Measurements from ENCODE around the gene ASB7. TPM values are rescaled to one million over a fixed set of nuclear protein-coding genes. Genes with fewer than 3 reads are reported as not detected.
A peak's percentile ranks its signal among the peaks of the same experiment; 100 is the strongest.
"Not testable (repeated sequence)": the region's sequence is repeated elsewhere in the genome, so short reads cannot be mapped to it uniquely, and the experiment has no call there.

Gene ASB7
- total RNA-seq, 4 donors from 2014 or later = 11.4 to 12.7 (median 12.1) TPM

- Histone ChIP-seq H3K4me1 (peaks cover 0 to 16% (median 0%) of the 10 kb centered on the region in 4 donors), H3K9me3 (peaks cover 0 to 6% (median 0%) of the 10 kb centered on the region in 4 donors), H3K4me3 (no peak overlapping the region), H3K27me3 (no peaks in the 10 kb centered on the region), H3K27ac (no peak overlapping the region), H3K36me3 (no peaks in the 10 kb centered on the region)
- TF ChIP-seq POLR2A (IDR thresholded peaks at IDR 0.05) (no peak), EP300 (IDR thresholded peaks at IDR 0.05) (no peak), CTCF (IDR thresholded peaks at IDR 0.05) (no peak)
- DNase-seq (ENCODE audit: low spot score in 2 of 2) = no peak
- 76% methylated on average over 8 of the region's 8 CpGs for WGBS, 2 donors
Measured at GRCh38 chr15:100670505-100671021, 68.2 kb downstream of the ASB7 start.

DNA sequence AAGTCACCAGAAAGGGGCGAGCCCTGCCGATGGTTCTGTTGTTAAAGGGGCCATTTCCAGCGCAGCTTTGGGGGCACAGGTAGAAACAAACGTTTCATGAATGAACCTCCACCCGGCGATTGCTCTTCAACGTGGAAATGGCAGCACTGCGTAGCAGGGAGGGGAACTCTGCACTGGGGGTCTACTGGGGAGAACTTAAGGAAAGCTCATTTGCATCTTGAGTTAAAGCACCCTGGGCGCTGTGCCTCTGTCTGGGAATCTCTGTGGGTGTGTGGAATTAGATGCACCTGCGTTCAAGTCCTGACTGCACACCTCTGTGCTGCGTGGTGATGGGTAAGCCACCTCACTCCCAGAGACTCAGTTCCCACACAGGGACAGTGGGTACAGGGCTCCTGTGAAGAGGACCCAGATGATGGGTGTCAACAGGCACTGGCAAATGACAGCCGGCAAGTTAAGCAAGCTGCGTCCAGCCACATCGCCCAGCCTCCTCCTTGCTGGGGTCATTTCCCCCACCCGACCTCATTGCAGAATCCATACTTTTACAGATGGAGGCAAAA is 68.8 kb downstream of the ASB7 start:
- DNase-seq (ENCODE audit: low spot score in 2 of 2) = no peak
- Histone ChIP-seq H3K4me1 (peaks cover 0 to 16% (median 0%) of the 10 kb centered on the region in 4 donors), H3K27me3 (no peaks in the 10 kb centered on the region), H3K4me3 (no peak overlapping the region), H3K36me3 (no peaks in the 10 kb centered on the region), H3K27ac (no peak overlapping the region), H3K9me3 (peaks cover 0 to 6% (median 0%) of the 10 kb centered on the region in 4 donors)
- no peak for TF ChIP-seq CTCF (IDR thresholded peaks at IDR 0.05)
- TF ChIP-seq POLR2A (IDR thresholded peaks at IDR 0.05) = no peak
- TF ChIP-seq EP300 (IDR thresholded peaks at IDR 0.05) = no peak
- 85 to 89% methylated on average over 13 to 15 of the region's 15 CpGs for WGBS, 2 donors

- Histone ChIP-seq H3K4me1 (peaks cover 0 to 16% (median 0%) of the 10 kb centered on the region in 4 donors), H3K27me3 (no peaks in the 10 kb centered on the region), H3K9me3 (peaks cover 0 to 6% (median 0%) of the 10 kb centered on the region in 4 donors), H3K4me3 (peak overlapping the region in 1 of 4 donors; percentile 10), H3K36me3 (no peaks in the 10 kb centered on the region), H3K27ac (peak overlapping the region in 2 of 4 donors; percentile 22 to 58)
- TF ChIP-seq CTCF (IDR thresholded peaks at IDR 0.05) = peak; percentile 45 to 72 (median 63)
- no peak for TF ChIP-seq EP300 (IDR thresholded peaks at IDR 0.05)
- WGBS, 2 donors = 32 to 47% methylated on average over 13 of the region's 13 CpGs
- DNase-seq (ENCODE audit: low spot score in 2 of 2) = no peak
Measured at GRCh38 chr15:100671858-100672543, 69.6 kb downstream of the ASB7 start.

DNA sequence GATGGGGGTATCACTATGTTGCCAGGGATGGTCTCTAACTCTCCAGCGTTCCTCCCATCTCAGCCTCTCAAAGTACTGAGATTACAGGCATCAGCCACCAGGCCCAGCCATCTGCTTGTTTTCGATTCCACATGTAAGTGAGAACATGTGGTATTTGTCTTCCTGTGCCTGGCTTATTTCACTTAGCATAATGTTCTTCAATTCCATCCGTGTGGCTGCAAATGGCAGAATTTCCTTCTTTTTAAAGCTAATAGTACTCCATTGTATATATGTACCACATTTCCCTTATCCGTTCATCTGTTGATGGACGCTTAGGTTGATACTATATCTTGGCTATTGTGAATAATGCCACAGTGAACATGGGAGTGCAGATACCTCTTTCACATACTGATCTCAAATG is 70.6 kb downstream of the ASB7 start:
- Histone ChIP-seq H3K27ac (no peak overlapping the region), H3K9me3 (peaks cover 0 to 6% (median 0%) of the 10 kb centered on the region in 4 donors), H3K4me3 (no peak overlapping the region), H3K27me3 (no peaks in the 10 kb centered on the region), H3K4me1 (peaks cover 0 to 16% (median 0%) of the 10 kb centered on the region in 4 donors), H3K36me3 (no peaks in the 10 kb centered on the region)
- TF ChIP-seq EP300 (IDR thresholded peaks at IDR 0.05) = no peak
- TF ChIP-seq CTCF (IDR thresholded peaks at IDR 0.05) = no peak
- no peak for TF ChIP-seq POLR2A (IDR thresholded peaks at IDR 0.05)
- 76 to 83% methylated on average over 5 of the region's 5 CpGs for WGBS, 2 donors
- DNase-seq (ENCODE audit: low spot score in 2 of 2) = no peak

DNA sequence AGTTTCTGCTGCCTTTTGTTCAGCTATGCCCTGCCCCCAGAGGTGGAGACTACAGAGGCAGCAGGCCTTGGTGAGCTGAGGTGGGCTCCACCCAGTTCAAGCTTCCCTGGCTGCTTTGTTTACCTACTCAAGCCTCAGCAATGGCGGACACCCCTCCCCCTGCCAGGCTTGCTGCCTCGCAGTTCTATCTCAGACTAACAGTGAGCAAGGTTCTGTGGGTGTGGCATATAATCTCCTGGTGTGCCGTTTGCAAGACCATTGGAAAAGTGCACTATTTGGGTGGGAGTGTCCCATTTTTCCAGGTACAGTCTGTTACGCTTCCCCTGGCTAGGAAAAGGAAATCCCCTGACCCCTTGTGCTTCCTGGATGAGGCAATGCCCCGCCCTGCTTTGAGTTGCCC is 76.8 kb downstream of the ASB7 start:
- not testable (repeated sequence) for H3K4me3 ChIP-seq; DNase-seq (ENCODE audit: low spot score in 2 of 2); H3K27ac ChIP-seq

More for the DNA sequence above, 76.8 kb downstream of the ASB7 start:
- not testable (repeated sequence) for H3K4me1 ChIP-seq, H3K36me3 ChIP-seq, H3K27me3 ChIP-seq
- H3K9me3 ChIP-seq = peaks cover 0 to 12% (median 0%) of the 10 kb centered on the region in 4 donors
- WGBS, 2 donors = 89 to 91% methylated on average over 5 of the region's 5 CpGs
